HepG2 (cell line): ENCODE results near the gene RETREG2. TPM values are rescaled to one million over a fixed set of nuclear protein-coding genes. Genes with fewer than 3 reads are reported as not detected.

ENCODE experiments used
- ATAC-seq: fragments of 200-7000 bp; cut with Tn5 transposase; 3 replicates; pipeline ENCODE4 v1.9.1; 2020; ENCODE audit warnings: mild to moderate bottlenecking, moderate library complexity
- BruUV-seq: library from RNA; stranded (reverse); fragments of 400-500 nt; replicated peaks from 2 replicates; lab custom pipeline; 2021; lab: Mats Ljungman, UMichigan
- CTCF ChIA-PET: fragments of 300-600 bp; formaldehyde crosslinking; extraction: SDS; loops from one replicate; lab custom pipeline; 2021; ENCODE audit warnings: low total read pairs, inconsistent platforms, low intra/inter-chr PET ratio; lab: Yijun Ruan, JAX
- POLR2A ChIA-PET: fragments of 350-600 bp; sonication (Branson Sonifier 250); formaldehyde crosslinking; loops from one replicate; lab custom pipeline; 2020; ENCODE audit warnings: antibody characterized with exemption, inconsistent platforms; lab: Yijun Ruan, JAX
- DNase-seq: peaks from one replicate; pipeline ENCODE4 v3.0.0-alpha.2; 2015; ENCODE audit warnings: low spot score
- FAIRE-seq: peaks from 3 replicates; lab custom pipeline; 2011; peaks lifted over from hg19 to GRCh38; lab: Jason Lieb, UNC
- H2AFZ ChIP-seq: one replicate; pipeline ENCODE4 v1.6.1; 2011; ENCODE audit warnings: low read length, inconsistent platforms
- H3K27ac ChIP-seq: fragments of 300-600 bp; 3 replicates; pipeline ENCODE4 v1.8.0; 2011; ENCODE audit warnings: mixed run types, mild to moderate bottlenecking, mixed read lengths, low read length, inconsistent platforms; ENCODE audit not compliant: insufficient read depth; ENCODE audit errors: extremely low read length
- H3K27me3 ChIP-seq, 2 experiments: fragments of 200-600 bp in 1 of 2; 2 replicates in 1 of 2; 3 replicates in 1 of 2; pipeline versions ENCODE4 v1.6.0 to v1.8.0; 2011; ENCODE audit warnings: low read length in 2 of 2, mild to moderate bottlenecking in 2 of 2, moderate library complexity in 2 of 2, inconsistent platforms in 1 of 2; ENCODE audit not compliant: insufficient read depth in 2 of 2, control insufficient read depth in 1 of 2
- H3K36me3 ChIP-seq, 2 experiments: fragments of 200-600 bp in 1 of 2; replicated peaks in 1 of 2; 2 replicates in 1 of 2; 3 replicates in 1 of 2; pipeline versions ENCODE4 v1.5.1 to v1.8.0; 2011; ENCODE audit warnings: low read length in 2 of 2, inconsistent platforms in 1 of 2; ENCODE audit not compliant: insufficient read depth in 2 of 2, control insufficient read depth in 1 of 2
- H3K4me1 ChIP-seq: 2 replicates; pipeline ENCODE4 v1.5.1; 2012; ENCODE audit warnings: low read length, inconsistent platforms; ENCODE audit not compliant: insufficient read depth
- H3K4me2 ChIP-seq: 2 replicates; pipeline ENCODE4 v1.6.0; 2011; ENCODE audit warnings: low read depth, low read length, inconsistent platforms
- H3K4me3 ChIP-seq, 3 experiments: fragments of 200-600 bp in 1 of 3; sonication (generic), shearing (Covaris generic) in 1 of 3; replicated peaks in 1 of 3; 2 replicates each; pipeline ENCODE4 v1.5.1; 2011 to 2016; ENCODE audit warnings: low read length in 3 of 3, inconsistent platforms in 2 of 3, low read depth in 2 of 3, mild to moderate bottlenecking in 2 of 3, control low read depth in 1 of 3, mixed read lengths in 1 of 3; ENCODE audit not compliant: insufficient read depth in 1 of 3
- H3K79me2 ChIP-seq: one replicate; pipeline ENCODE4 v1.6.1; 2011; ENCODE audit warnings: low read length, inconsistent platforms; ENCODE audit not compliant: insufficient read depth
- H3K9ac ChIP-seq: 2 replicates; pipeline ENCODE4 v1.6.0; 2011; ENCODE audit warnings: mild to moderate bottlenecking, low read depth, low read length, inconsistent platforms; ENCODE audit not compliant: insufficient read depth
- H3K9me3 ChIP-seq: 2 replicates; pipeline ENCODE4 v1.5.1; 2012; ENCODE audit warnings: mild to moderate bottlenecking, low read length
- H4K20me1 ChIP-seq: 2 replicates; pipeline ENCODE4 v1.6.0; 2011; ENCODE audit warnings: inconsistent platforms, mild to moderate bottlenecking, low read length, moderate library complexity; ENCODE audit not compliant: insufficient read depth
- ARHGAP35 ChIP-seq: sonication (generic); formaldehyde crosslinking; IDR thresholded peaks from 2 replicates; pipeline ENCODE4 v1.9.0; 2022; ENCODE audit warnings: mild to moderate bottlenecking, inconsistent platforms, moderate library complexity, missing genetic modification reagents, borderline replicate concordance
- ATAD3A ChIP-seq: sonication (generic); formaldehyde crosslinking; IDR thresholded peaks from 2 replicates; pipeline ENCODE4 v1.4.0; 2020; ENCODE audit warnings: missing genetic modification reagents
- CBX1 ChIP-seq: IDR thresholded peaks from one replicate; pipeline ENCODE4 v1.6.1; 2016; ENCODE audit warnings: antibody characterized with exemption, low read depth
- DRAP1 ChIP-seq: IDR thresholded peaks from 2 replicates; pipeline ENCODE4 v1.6.1; 2016; ENCODE audit warnings: missing genetic modification reagents, missing compliant biosample characterization
- MNT ChIP-seq: fragments of 450-650 bp; IDR thresholded peaks from 2 replicates; pipeline ENCODE4 v1.6.1; 2016
- MYC ChIP-seq: sonication (generic); formaldehyde crosslinking; IDR thresholded peaks from 2 replicates; pipeline ENCODE4 v1.9.0; 2021; ENCODE audit warnings: missing genetic modification reagents, borderline replicate concordance
- NKX3-1 ChIP-seq: sonication (generic); formaldehyde crosslinking; IDR thresholded peaks from 2 replicates; pipeline ENCODE4 v1.5.0; 2020; ENCODE audit warnings: missing genetic modification reagents
- RAD21 ChIP-seq: fragments of 450-650 bp; formaldehyde crosslinking; IDR thresholded peaks from 2 replicates; pipeline ENCODE4 v1.5.0; 2020; ENCODE audit warnings: mild to moderate bottlenecking
- SUZ12 ChIP-seq: fragments of 150-350 bp; IDR thresholded peaks from 2 replicates; pipeline ENCODE4 v1.6.1; 2014; ENCODE audit warnings: low read depth, low read length
- THYN1 ChIP-seq: sonication (generic); formaldehyde crosslinking; IDR thresholded peaks from 2 replicates; pipeline ENCODE4 v1.8.1; 2023; ENCODE audit warnings: low read depth, mild to moderate bottlenecking, moderate library complexity, missing genetic modification reagents, borderline replicate concordance
- ZBTB14 ChIP-seq: sonication (generic); formaldehyde crosslinking; IDR thresholded peaks from 2 replicates; pipeline ENCODE4 v1.4.0; 2020; ENCODE audit warnings: missing genetic modification reagents
- ZNF362 ChIP-seq: sonication (generic); formaldehyde crosslinking; IDR thresholded peaks from 2 replicates; pipeline ENCODE4 v1.4.0; 2020; ENCODE audit warnings: missing genetic modification reagents, mild to moderate bottlenecking, borderline replicate concordance
- ZNF383 ChIP-seq: sonication (generic); formaldehyde crosslinking; IDR thresholded peaks from 2 replicates; pipeline ENCODE4 v1.4.0; 2020; ENCODE audit warnings: missing genetic modification reagents, mild to moderate bottlenecking, borderline replicate concordance
- ZNF605 ChIP-seq: sonication (generic); formaldehyde crosslinking; IDR thresholded peaks from 2 replicates; pipeline ENCODE4 v1.8.0; 2022; ENCODE audit warnings: mild to moderate bottlenecking, missing genetic modification reagents
- ZNF850 ChIP-seq: sonication (generic); formaldehyde crosslinking; conservative IDR thresholded peaks from 2 replicates; pipeline ENCODE4 v1.9.0; 2021; ENCODE audit warnings: mild to moderate bottlenecking, missing genetic modification reagents
- ZNF879 ChIP-seq: sonication (generic); formaldehyde crosslinking; IDR thresholded peaks from 2 replicates; pipeline ENCODE4 v1.8.1; 2023; ENCODE audit warnings: missing genetic modification reagents
- WGBS: methylation state at CpG from one replicate; pipeline ENCODE4 v1.1.6; 2017; ENCODE audit warnings: low lambda C conversion rate; 5-methylcytosine and 5-hydroxymethylcytosine counted together
- in situ Hi-C: cut with HindIII; loops from 2 replicates; pipeline ENCODE4 v1.10.0; 2017; ENCODE audit warnings: low pct_unique_long_range_greater_than_20kb; ENCODE audit not compliant: extremely low pct_ligation_motif_present
- intact Hi-C: fragments of 100-400 bp; cut with micrococcal nuclease; formaldehyde crosslinking; loops from one replicate; pipeline ENCODE4 v1.10.0; 2022; ENCODE audit not compliant: unreplicated experiment
- polyA plus RNA-seq, 8 experiments: library from polyadenylated mRNA; depleted of rRNA in 3 of 8; stranded (reverse) in 7 of 8; unstranded in 1 of 8; fragments of >200 nt; fragmentation: Illumina TruSeq in 4 of 8; extraction: Trizol in 4 of 8; gene quantifications; 2 replicates each; pipeline versions ENCODE4 v1.2.1 to v1.2.3, GENCODE V29; 2011 to 2016; ENCODE audit warnings: low read depth in 4 of 8, missing spikeins in 1 of 8, mixed read lengths in 1 of 8; ENCODE audit not compliant: insufficient read depth in 1 of 8
- total RNA-seq, 5 experiments: library from RNA; depleted of rRNA; stranded (reverse); fragments of >200 nt; fragmentation: Illumina TruSeq; extraction: Trizol; gene quantifications; 2 replicates each; pipeline ENCODE4 v1.2.3, GENCODE V29; 2016; ENCODE audit warnings: low read depth in 1 of 5
- TF ChIP-seq, protein P1 (sequence below): sonication (generic); formaldehyde crosslinking; IDR thresholded peaks from 2 replicates; pipeline ENCODE4 v1.5.1; 2020; ENCODE audit warnings: mild to moderate bottlenecking, missing genetic modification reagents, borderline replicate concordance
- TF ChIP-seq, protein P2 (sequence below): sonication (generic); formaldehyde crosslinking; IDR thresholded peaks from 2 replicates; pipeline ENCODE4 v1.4.0; 2020; ENCODE audit warnings: mild to moderate bottlenecking, low read depth, missing genetic modification reagents

Gene RETREG2
- total and polyA plus RNA-seq, 2 of the 13 experiments (the other 11 are each of a cell fraction or from before 2014, with no cell fraction given): 86.0 to 134 TPM

- in situ Hi-C loops: no loop called here
- 98% methylated on average over 3 of the region's 3 CpGs for WGBS
- TF ChIP-seq ZNF879 (CRISPR knock-in tag) (no peak), SUZ12 (no peak), CBX1 (no peak), THYN1 (CRISPR knock-in tag) (no peak), ZNF605 (CRISPR knock-in tag) (no peak), ZBTB14 (CRISPR knock-in tag) (no peak), DRAP1 (CRISPR knock-in tag) (no peak), ZNF383 (no peak), ARHGAP35 (CRISPR knock-in tag) (no peak), ZNF362 (CRISPR knock-in tag) (no peak), MNT (no peak), MYC (CRISPR knock-in tag) (no peak), RAD21 (CRISPR knock-in tag) (no peak), NKX3-1 (CRISPR knock-in tag) (no peak), ATAD3A (CRISPR knock-in tag) (no peak), ZNF850 (no peak)
- TF ChIP-seq, protein P1, sequence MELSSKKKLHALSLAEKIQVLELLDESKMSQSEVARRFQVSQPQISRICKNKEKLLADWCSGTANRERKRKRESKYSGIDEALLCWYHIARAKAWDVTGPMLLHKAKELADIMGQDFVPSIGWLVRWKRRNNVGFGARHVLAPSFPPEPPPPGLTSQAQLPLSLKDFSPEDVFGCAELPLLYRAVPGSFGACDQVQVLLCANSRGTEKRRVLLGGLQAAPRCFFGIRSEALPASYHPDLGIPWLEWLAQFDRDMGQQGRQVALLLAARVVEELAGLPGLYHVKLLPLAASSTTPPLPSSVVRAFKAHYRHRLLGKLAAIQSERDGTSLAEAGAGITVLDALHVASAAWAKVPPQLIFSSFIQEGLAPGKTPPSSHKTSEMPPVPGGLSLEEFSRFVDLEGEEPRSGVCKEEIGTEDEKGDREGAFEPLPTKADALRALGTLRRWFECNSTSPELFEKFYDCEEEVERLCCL (CRISPR knock-in tag): no peak
- TF ChIP-seq, protein P2, sequence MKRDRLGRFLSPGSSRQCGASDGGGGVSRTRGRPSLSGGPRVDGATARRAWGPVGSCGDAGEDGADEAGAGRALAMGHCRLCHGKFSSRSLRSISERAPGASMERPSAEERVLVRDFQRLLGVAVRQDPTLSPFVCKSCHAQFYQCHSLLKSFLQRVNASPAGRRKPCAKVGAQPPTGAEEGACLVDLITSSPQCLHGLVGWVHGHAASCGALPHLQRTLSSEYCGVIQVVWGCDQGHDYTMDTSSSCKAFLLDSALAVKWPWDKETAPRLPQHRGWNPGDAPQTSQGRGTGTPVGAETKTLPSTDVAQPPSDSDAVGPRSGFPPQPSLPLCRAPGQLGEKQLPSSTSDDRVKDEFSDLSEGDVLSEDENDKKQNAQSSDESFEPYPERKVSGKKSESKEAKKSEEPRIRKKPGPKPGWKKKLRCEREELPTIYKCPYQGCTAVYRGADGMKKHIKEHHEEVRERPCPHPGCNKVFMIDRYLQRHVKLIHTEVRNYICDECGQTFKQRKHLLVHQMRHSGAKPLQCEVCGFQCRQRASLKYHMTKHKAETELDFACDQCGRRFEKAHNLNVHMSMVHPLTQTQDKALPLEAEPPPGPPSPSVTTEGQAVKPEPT (CRISPR knock-in tag): no peak
Observed at GRCh38 chr2:219140722-219141121, 37.4 kb upstream of the RETREG2 start.

More at GRCh38 chr2:219140722-219141121, 37.4 kb upstream of the RETREG2 start:
- intact Hi-C loops: no loop called here
- no peak overlapping the region for H3K4me3 ChIP-seq
- no peak overlapping the region for H3K4me2 ChIP-seq
- no peak overlapping the region for H3K9ac ChIP-seq
- FAIRE-seq (no peak), ATAC-seq (no peak), DNase-seq (no peak)
- peaks cover 13 to 18% of the 10 kb centered on the region in 2 experiments for H3K36me3 ChIP-seq
- POLR2A ChIA-PET: no interaction called here
- H2AFZ ChIP-seq: no peak overlapping the region
- no TSS peak for BruUV-seq
- CTCF ChIA-PET: no interaction called here
- H3K79me2 ChIP-seq: no peaks in the 10 kb centered on the region
- no peak overlapping the region for H3K27ac ChIP-seq
- no peaks in the 10 kb centered on the region for H3K4me1 ChIP-seq
- no peaks in the 10 kb centered on the region for H3K9me3 ChIP-seq
- no peaks in the 10 kb centered on the region for H3K27me3 ChIP-seq
- no peaks in the 10 kb centered on the region for H4K20me1 ChIP-seq
